Dedifferentiated amniotic fluid mesenchymal stem cell (primary cell): ENCODE results near the gene LHFPL4.
A peak's percentile ranks its signal among the peaks of the same experiment; 100 is the strongest.
"Not testable (repeated sequence)": the region's sequence is repeated elsewhere in the genome, so short reads cannot be mapped to it uniquely, and the experiment has no call there.

Experiments
- DNase-seq: peaks from one replicate; pipeline ENCODE4 v3.0.0-alpha.2; 2016; ENCODE audit errors: extremely low spot score

LHFPL4 gene

GRCh38 chr3:9536212-9536611 is 17.4 kb downstream of the LHFPL4 start:
- no peak for DNase-seq

GRCh38 chr3:9534429-9534828 is 19.2 kb downstream of the LHFPL4 start:
- no peak for DNase-seq

- DNase-seq: no peak
Measured at GRCh38 chr3:9525078-9525477, 28.5 kb downstream of the LHFPL4 start.

GRCh38 chr3:9514956-9515355 is 38.7 kb downstream of the LHFPL4 start:
- no peak for DNase-seq

GRCh38 chr3:9514306-9514705 is 39.3 kb downstream of the LHFPL4 start:
- no peak for DNase-seq

- no peak for DNase-seq
Measured at GRCh38 chr3:9512456-9513045, 41.1 kb downstream of the LHFPL4 start.

- no peak for DNase-seq
Measured at GRCh38 chr3:9508781-9509180, 44.8 kb downstream of the LHFPL4 start.

- DNase-seq: no peak
Measured at GRCh38 chr3:9507586-9508578, 45.7 kb downstream of the LHFPL4 start.

- peak; percentile 26 for DNase-seq
Measured at GRCh38 chr3:9503283-9503682, 50.3 kb downstream of the LHFPL4 start.

GRCh38 chr3:9501226-9501625 is 52.4 kb downstream of the LHFPL4 start:
- no peak for DNase-seq

GRCh38 chr3:9500108-9501050 is 53.2 kb downstream of the LHFPL4 start:
- DNase-seq: no peak

GRCh38 chr3:9499455-9500107 is 54.0 kb downstream of the LHFPL4 start:
- no peak for DNase-seq

- no peak for DNase-seq
Measured at GRCh38 chr3:9498781-9499180, 54.8 kb downstream of the LHFPL4 start.

GRCh38 chr3:9497821-9498565 is 55.6 kb downstream of the LHFPL4 start:
- DNase-seq: no peak

- no peak for DNase-seq
Measured at GRCh38 chr3:9496893-9497292, 56.7 kb downstream of the LHFPL4 start.

GRCh38 chr3:9494036-9494435 is 59.6 kb downstream of the LHFPL4 start:
- not testable (repeated sequence) for DNase-seq

GRCh38 chr3:9491506-9491905 is 62.1 kb downstream of the LHFPL4 start:
- DNase-seq: no peak

GRCh38 chr3:9485248-9485647 is 68.4 kb downstream of the LHFPL4 start:
- DNase-seq: no peak

- no peak for DNase-seq
Measured at GRCh38 chr3:9480265-9480664, 73.4 kb downstream of the LHFPL4 start.

GRCh38 chr3:9476935-9477334 is 76.7 kb downstream of the LHFPL4 start:
- no peak for DNase-seq

GRCh38 chr3:9474482-9474881 is 79.1 kb downstream of the LHFPL4 start:
- DNase-seq: no peak
